Lower leg skin (tissue), 4 donors: ENCODE results near the gene CRY2. TPM values are rescaled to one million over a fixed set of nuclear protein-coding genes. Genes with fewer than 3 reads are reported as not detected.

Experiments used
- DNase-seq, 2 donors: peaks; one replicate each; pipeline ENCODE4 v3.0.0-alpha.2; 2019; ENCODE audit warnings: low spot score in 2 of 2
- H3K4me3 ChIP-seq: fragments of 200-600 bp; sonication (generic); 2 replicates; pipeline ENCODE4 v1.5.1; 2017; ENCODE audit warnings: mild to moderate bottlenecking, low read depth; ENCODE audit not compliant: poor library complexity, severe bottlenecking
- CTCF ChIP-seq, 3 donors: fragments of 450-650 bp; IDR thresholded peaks; one replicate each; pipeline ENCODE4 v1.5.1; 2016; ENCODE audit warnings: antibody characterized with exemption in 3 of 3, mild to moderate bottlenecking in 3 of 3, moderate library complexity in 2 of 3
- POLR2A ChIP-seq, 2 donors: fragments of 450-650 bp; IDR thresholded peaks; one replicate each; pipeline ENCODE4 v1.6.1; 2016 to 2017; ENCODE audit warnings: antibody characterized with exemption in 2 of 2, mild to moderate bottlenecking in 1 of 2, moderate library complexity in 1 of 2
- WGBS, 2 donors: methylation state at CpG; one replicate each; pipeline ENCODE4 v1.1.5; 2018; 5-methylcytosine and 5-hydroxymethylcytosine counted together
- intact Hi-C: fragments of 100-400 bp; cut with DNase I; formaldehyde crosslinking; loops from one replicate; pipeline ENCODE4 v1.15.0; 2023; ENCODE audit warnings: low total_unique reads
- total RNA-seq, 4 donors: library from RNA; depleted of rRNA; stranded (reverse); fragments of >200 nt; gene quantifications; one replicate each; pipeline ENCODE4 v1.1.0, GENCODE V29; 2016

Gene CRY2
- total RNA-seq, 4 donors from 2014 or later, result 59.6 to 92.1 (median 70.1) TPM

GRCh38 chr11:45892856-45893255, 45.6 kb downstream of the CRY2 start:
- intact Hi-C loops, result no loop called here
- DNase-seq, result no peak
- H3K4me3 ChIP-seq, result no peak overlapping the region
- WGBS, 2 donors, result 85 to 87% methylated on average over 5 of the region's 5 CpGs
- TF ChIP-seq POLR2A (IDR thresholded peaks at IDR 0.05), result no peak
- no peak for TF ChIP-seq CTCF (IDR thresholded peaks at IDR 0.05)

- TF ChIP-seq POLR2A (IDR thresholded peaks at IDR 0.05) (no peak), CTCF (IDR thresholded peaks at IDR 0.05) (no peak)
- intact Hi-C loops, result no loop called here
- DNase-seq, result no peak
- no peak overlapping the region for H3K4me3 ChIP-seq
- WGBS, 2 donors, result 75 to 83% methylated on average over 6 of the region's 6 CpGs
Observed at GRCh38 chr11:45894555-45895247, 47.4 kb downstream of the CRY2 start.

- intact Hi-C loops, result no loop called here
Observed at GRCh38 chr11:45895553-45896259, 48.4 kb downstream of the CRY2 start.

GRCh38 chr11:45896422-45896984, 49.2 kb downstream of the CRY2 start:
- intact Hi-C loops, result no loop called here
- no peak for TF ChIP-seq CTCF (IDR thresholded peaks at IDR 0.05)
- no peak for TF ChIP-seq POLR2A (IDR thresholded peaks at IDR 0.05)
- 37 to 42% methylated on average over 12 to 13 of the region's 19 CpGs for whole genome bisulfite sequencing, 2 donors
- DNase-seq, result no peak
- H3K4me3 ChIP-seq, result no peak overlapping the region

More at GRCh38 chr11:45895553-45896259, 48.4 kb downstream of the CRY2 start:
- TF ChIP-seq POLR2A (IDR thresholded peaks at IDR 0.05) (no peak), CTCF (IDR thresholded peaks at IDR 0.05) (no peak)
- 88 to 89% methylated on average over 8 of the region's 8 CpGs for WGBS, 2 donors
- no peak overlapping the region for H3K4me3 ChIP-seq
- DNase-seq, result no peak

GRCh38 chr11:45897556-45897955, 50.3 kb downstream of the CRY2 start:
- TF ChIP-seq POLR2A (IDR thresholded peaks at IDR 0.05) (no peak), CTCF (IDR thresholded peaks at IDR 0.05) (no peak)
- WGBS, 2 donors, result 94 to 97% methylated on average over 6 of the region's 6 CpGs
- H3K4me3 ChIP-seq, result no peak overlapping the region
- intact Hi-C loops, result no loop called here
- no peak for DNase-seq
